IMR-90 (cell line): ENCODE data around the gene ZNF322. TPM values are rescaled to one million over a fixed set of nuclear protein-coding genes. Genes with fewer than 3 reads are reported as not detected.

Source experiments
- ATAC-seq: fragments of 200-7000 bp; cut with Tn5 transposase; 2 replicates; pipeline ENCODE4 v1.9.1; 2020; ENCODE audit warnings: low read depth, mild to moderate bottlenecking, moderate library complexity
- BruUV-seq: library from RNA; stranded (reverse); fragments of 400-500 nt; replicated peaks from 2 replicates; lab custom pipeline; 2021; lab: Mats Ljungman, UMichigan
- CTCF ChIA-PET: fragments of 300-600 bp; formaldehyde crosslinking; extraction: SDS; loops from one replicate; lab custom pipeline; 2021; ENCODE audit warnings: antibody characterized with exemption; lab: Yijun Ruan, JAX
- POLR2A ChIA-PET: fragments of 300-600 bp; sonication (Branson Sonifier 250); formaldehyde crosslinking; loops from one replicate; lab custom pipeline; 2022; ENCODE audit warnings: antibody characterized with exemption; ENCODE audit not compliant: unreplicated experiment; lab: Charles Lee
- DNase-seq: peaks from one replicate; pipeline ENCODE4 v3.0.0; 2013
- H2AFZ ChIP-seq: replicated peaks from 2 replicates; pipeline ENCODE3; 2013; ENCODE audit warnings: low read length, mild to moderate bottlenecking; ENCODE audit not compliant: poor library complexity
- H2AK5ac ChIP-seq: 2 replicates; pipeline ENCODE4 v1.6.1; 2013; ENCODE audit warnings: low read depth, low read length, inconsistent platforms
- H2AK9ac ChIP-seq: replicated peaks from 2 replicates; pipeline ENCODE3; 2013; ENCODE audit warnings: mild to moderate bottlenecking, low read depth, low read length, moderate library complexity; ENCODE audit not compliant: poor library complexity
- H2BK120ac ChIP-seq: 2 replicates; pipeline ENCODE4 v1.6.1; 2013; ENCODE audit warnings: low read depth, low read length, inconsistent platforms
- H2BK15ac ChIP-seq: 3 replicates; pipeline ENCODE4 v1.6.1; 2013; ENCODE audit warnings: low read depth, low read length, inconsistent platforms
- H2BK20ac ChIP-seq: 2 replicates; pipeline ENCODE4 v1.6.1; 2013; ENCODE audit warnings: low read depth, mild to moderate bottlenecking, inconsistent platforms, low read length, moderate library complexity
- H2BK5ac ChIP-seq: 2 replicates; pipeline ENCODE4 v1.6.1; 2013; ENCODE audit warnings: mild to moderate bottlenecking, low read depth, low read length, inconsistent platforms; ENCODE audit not compliant: poor library complexity, severe bottlenecking
- H3K14ac ChIP-seq: replicated peaks from 2 replicates; pipeline ENCODE4 v1.6.1; 2013; ENCODE audit warnings: low read depth, low read length, inconsistent platforms
- H3K18ac ChIP-seq: 2 replicates; pipeline ENCODE4 v1.6.1; 2013; ENCODE audit warnings: low read depth, low read length, control low read depth
- H3K23ac ChIP-seq: 2 replicates; pipeline ENCODE4 v1.6.1; 2013; ENCODE audit warnings: low read depth, low read length, inconsistent platforms
- H3K27ac ChIP-seq: 2 replicates; pipeline ENCODE4 v1.5.1; 2013; ENCODE audit warnings: mild to moderate bottlenecking, control low read depth, low read length; ENCODE audit not compliant: insufficient read depth
- H3K27me3 ChIP-seq: 2 replicates; pipeline ENCODE4 v1.6.1; 2013; ENCODE audit warnings: low read length; ENCODE audit not compliant: control insufficient read depth, insufficient read depth
- H3K36me3 ChIP-seq: 2 replicates; pipeline ENCODE4 v1.6.1; 2013; ENCODE audit warnings: low read length, mixed read lengths; ENCODE audit not compliant: control insufficient read depth, insufficient read depth
- H3K4ac ChIP-seq: 2 replicates; pipeline ENCODE4 v1.6.1; 2013; ENCODE audit warnings: low read depth, low read length, inconsistent platforms
- H3K4me1 ChIP-seq: 2 replicates; pipeline ENCODE4 v1.6.1; 2013; ENCODE audit warnings: low read length, mixed read lengths; ENCODE audit not compliant: control insufficient read depth, insufficient read depth
- H3K4me2 ChIP-seq: 2 replicates; pipeline ENCODE4 v1.6.1; 2013; ENCODE audit warnings: low read depth, mild to moderate bottlenecking, control low read depth, low read length, moderate library complexity
- H3K4me3 ChIP-seq: 2 replicates; pipeline ENCODE4 v1.5.1; 2013; ENCODE audit warnings: low read depth, mild to moderate bottlenecking, control low read depth, low read length, moderate library complexity; ENCODE audit not compliant: insufficient read depth
- H3K56ac ChIP-seq: 2 replicates; pipeline ENCODE4 v1.6.1; 2013; ENCODE audit warnings: low read length, inconsistent platforms; ENCODE audit not compliant: insufficient read depth; ENCODE audit errors: extremely low read depth
- H3K79me1 ChIP-seq, 2 experiments: 2 replicates each; pipeline ENCODE4 v1.6.1; 2013; ENCODE audit warnings: low read length in 2 of 2, inconsistent platforms in 1 of 2, low read depth in 1 of 2
- H3K9ac ChIP-seq: 2 replicates; pipeline ENCODE4 v1.6.1; 2013; ENCODE audit warnings: low read depth, low read length, control low read depth
- H3K9me1 ChIP-seq: 2 replicates; pipeline ENCODE4 v1.6.1; 2013; ENCODE audit warnings: low read length, inconsistent platforms; ENCODE audit not compliant: insufficient read depth
- H3K9me3 ChIP-seq: 2 replicates; pipeline ENCODE4 v1.6.1; 2013; ENCODE audit warnings: low read length; ENCODE audit not compliant: control insufficient read depth, insufficient read depth
- H4K20me1 ChIP-seq: 2 replicates; pipeline ENCODE4 v1.6.1; 2013; ENCODE audit warnings: low read length, inconsistent platforms; ENCODE audit not compliant: insufficient read depth
- H4K5ac ChIP-seq: 2 replicates; pipeline ENCODE4 v1.6.1; 2013; ENCODE audit warnings: mild to moderate bottlenecking, low read depth, low read length, control low read depth
- H4K8ac ChIP-seq, 2 experiments: 2 replicates each; pipeline ENCODE4 v1.6.1; 2013; ENCODE audit warnings: low read depth in 2 of 2, low read length in 2 of 2, control low read depth in 1 of 2, inconsistent platforms in 1 of 2
- H4K91ac ChIP-seq: 2 replicates; pipeline ENCODE4 v1.6.1; 2013; ENCODE audit warnings: low read depth, low read length, inconsistent platforms; ENCODE audit not compliant: insufficient read depth
- BHLHE40 ChIP-seq: fragments of 150-350 bp; IDR thresholded peaks from 2 replicates; pipeline ENCODE4 v1.6.1; 2016; ENCODE audit warnings: mild to moderate bottlenecking, low read depth, low read length
- CHD1 ChIP-seq: IDR thresholded peaks from 2 replicates; pipeline ENCODE4 v1.6.1; 2012; ENCODE audit warnings: low read depth, low read length, improper control_type of control experiment
- MAFK ChIP-seq: IDR thresholded peaks from 2 replicates; pipeline ENCODE4 v1.6.1; 2012; ENCODE audit warnings: low read depth, low read length, improper control_type of control experiment
- NFE2L2 ChIP-seq: fragments of 150-350 bp; IDR thresholded peaks from 2 replicates; pipeline ENCODE4 v1.6.1; 2016; ENCODE audit warnings: low read depth, mild to moderate bottlenecking, low read length
- POLR2A ChIP-seq: IDR thresholded peaks from 2 replicates; pipeline ENCODE4 v1.6.1; 2012; ENCODE audit warnings: mild to moderate bottlenecking, low read depth, low read length
- SMC3 ChIP-seq: fragments of 150-350 bp; IDR thresholded peaks from 2 replicates; pipeline ENCODE4 v1.6.1; 2016; ENCODE audit warnings: low read depth, mild to moderate bottlenecking, antibody characterized with exemption, low read length, moderate library complexity
- WGBS, 2 experiments: methylation state at CpG; one replicate each; pipeline versions ENCODE4 v1.1.5 to v1.1.7; 2013; ENCODE audit warnings: missing lambda C conversion rate in 2 of 2; ENCODE audit not compliant: insufficient read length in 1 of 2; ENCODE audit errors: extremely low coverage in 2 of 2; 5-methylcytosine and 5-hydroxymethylcytosine counted together
- dilution Hi-C: fragments of 300-500 bp; cut with HindIII; formaldehyde crosslinking; loops from one replicate; pipeline ENCODE4 v1.14.3; 2018; ENCODE audit warnings: low sequenced_read_pairs; ENCODE audit not compliant: unreplicated experiment
- in situ Hi-C: fragments of 300-500 bp; cut with MboI; formaldehyde crosslinking; loops from 3 replicates; pipeline ENCODE4 v1.14.3; 2019; ENCODE audit warnings: low sequenced_read_pairs, inconsistent platforms, mixed read lengths
- intact Hi-C: fragments of 100-400 bp; cut with micrococcal nuclease; formaldehyde crosslinking; loops from 2 replicates; pipeline ENCODE4 v1.10.0; 2022
- polyA plus RNA-seq, 3 experiments: library from polyadenylated mRNA; depleted of rRNA; stranded (reverse); fragments of >200 nt; gene quantifications; 2 replicates each; pipeline ENCODE4 v1.2.3, GENCODE V29; 2012; ENCODE audit warnings: low replicate concordance in 1 of 3
- total RNA-seq: library from RNA; depleted of rRNA; stranded (reverse); fragments of >200 nt; gene quantifications from 2 replicates; pipeline ENCODE4 v1.2.3, GENCODE V29; 2012
- TF ChIP-seq, protein P1 (sequence below): conservative IDR thresholded peaks from 2 replicates; pipeline ENCODE4 v1.5.1; 2012; ENCODE audit warnings: mild to moderate bottlenecking, low read depth, low read length, improper control_type of control experiment

The ZNF322 gene
- total and polyA plus RNA-seq, 2 of the 4 experiments (the other 2 are of a cell fraction), result 5.3 to 23.3 TPM

DNA sequence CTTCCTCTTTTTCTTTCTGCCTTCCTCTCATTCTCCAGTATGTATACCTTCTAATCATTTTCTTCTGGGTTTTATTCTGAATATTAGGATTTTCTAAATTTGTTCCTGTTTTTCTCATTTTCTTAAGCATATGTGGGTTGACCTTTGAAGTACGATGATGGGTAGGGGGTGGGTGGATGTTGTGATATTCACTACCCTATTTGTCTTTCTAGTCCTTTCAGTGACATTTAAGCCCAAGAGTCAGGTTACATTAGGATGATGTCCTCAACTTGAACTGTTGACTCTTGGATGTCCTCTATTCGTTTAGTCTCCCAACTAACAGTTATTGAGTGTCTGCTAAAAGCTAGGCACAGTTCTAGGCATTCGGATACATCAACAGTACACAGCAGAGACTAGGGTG, 55.5 kb downstream of the ZNF322 start:
- CTCF ChIA-PET, result no interaction called here
- in situ Hi-C loops, result no loop called here
- H3K56ac ChIP-seq, result no peak overlapping the region

More for the DNA sequence above, 55.5 kb downstream of the ZNF322 start:
- Histone ChIP-seq H3K23ac (no peak overlapping the region), H3K4me2 (no peak overlapping the region), H2AK5ac (no peak overlapping the region), H3K4me3 (no peak overlapping the region), H2BK5ac (no peak overlapping the region), H4K5ac (no peak overlapping the region), H2BK20ac (no peak overlapping the region), H3K4me1 (no peaks in the 10 kb centered on the region), H3K27me3 (no peaks in the 10 kb centered on the region), H2AFZ (no peak overlapping the region), H3K27ac (no peak overlapping the region), H3K18ac (no peak overlapping the region), H2BK15ac (no peak overlapping the region), H3K14ac (no peak overlapping the region), H3K79me1 (no peaks in the 10 kb centered on the region), H2BK120ac (no peak overlapping the region), H4K20me1 (no peaks in the 10 kb centered on the region), H4K8ac (no peak overlapping the region), H4K91ac (no peak overlapping the region), H3K36me3 (peaks cover 4% of the 10 kb centered on the region), H3K9me1 (no peaks in the 10 kb centered on the region), H3K9ac (no peak overlapping the region), H3K9me3 (no peaks in the 10 kb centered on the region), H3K4ac (no peak overlapping the region), H2AK9ac (no peak overlapping the region)
- TF ChIP-seq POLR2A (no peak), MAFK (no peak), BHLHE40 (no peak), SMC3 (no peak), CHD1 (no peak), NFE2L2 (no peak)
- TF ChIP-seq, protein P1, sequence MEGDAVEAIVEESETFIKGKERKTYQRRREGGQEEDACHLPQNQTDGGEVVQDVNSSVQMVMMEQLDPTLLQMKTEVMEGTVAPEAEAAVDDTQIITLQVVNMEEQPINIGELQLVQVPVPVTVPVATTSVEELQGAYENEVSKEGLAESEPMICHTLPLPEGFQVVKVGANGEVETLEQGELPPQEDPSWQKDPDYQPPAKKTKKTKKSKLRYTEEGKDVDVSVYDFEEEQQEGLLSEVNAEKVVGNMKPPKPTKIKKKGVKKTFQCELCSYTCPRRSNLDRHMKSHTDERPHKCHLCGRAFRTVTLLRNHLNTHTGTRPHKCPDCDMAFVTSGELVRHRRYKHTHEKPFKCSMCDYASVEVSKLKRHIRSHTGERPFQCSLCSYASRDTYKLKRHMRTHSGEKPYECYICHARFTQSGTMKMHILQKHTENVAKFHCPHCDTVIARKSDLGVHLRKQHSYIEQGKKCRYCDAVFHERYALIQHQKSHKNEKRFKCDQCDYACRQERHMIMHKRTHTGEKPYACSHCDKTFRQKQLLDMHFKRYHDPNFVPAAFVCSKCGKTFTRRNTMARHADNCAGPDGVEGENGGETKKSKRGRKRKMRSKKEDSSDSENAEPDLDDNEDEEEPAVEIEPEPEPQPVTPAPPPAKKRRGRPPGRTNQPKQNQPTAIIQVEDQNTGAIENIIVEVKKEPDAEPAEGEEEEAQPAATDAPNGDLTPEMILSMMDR, result no peak
- no TSS peak for BruUV-seq
- dilution Hi-C loops (no loop called here), intact Hi-C loops (no loop called here)
- no peak for DNase-seq
- ATAC-seq, result no peak
- POLR2A ChIA-PET, result no interaction called here
- WGBS, 2 experiments, result no CpG with 5 or more reads among the region's 3 CpGs
